GM23338 (cell line): ENCODE measurements around the gene ALDH7A1. TPM values are rescaled to one million over a fixed set of nuclear protein-coding genes. Genes with fewer than 3 reads are reported as not detected.

Experiments
- ATAC-seq: fragments of 200-7000 bp; cut with Tn5 transposase; 3 replicates; pipeline ENCODE4 v1.9.1; 2020
- DNase-seq: peaks from one replicate; pipeline ENCODE4 v3.0.0-alpha.2; 2015; ENCODE audit warnings: low spot score
- H2AFZ ChIP-seq: fragments of 200-600 bp; sonication (generic); 2 replicates; pipeline ENCODE4 v1.8.0; 2016; ENCODE audit warnings: antibody characterized with exemption, mild to moderate bottlenecking, moderate library complexity
- H3F3A ChIP-seq: fragments of 200-600 bp; sonication (generic); replicated peaks from 2 replicates; pipeline ENCODE4 v1.8.0; 2017; ENCODE audit warnings: antibody characterized with exemption, mixed run types, low read depth
- H3K27ac ChIP-seq: fragments of 200-600 bp; sonication (generic); 2 replicates; pipeline ENCODE4 v1.6.1; 2016; ENCODE audit warnings: low read depth
- H3K27me3 ChIP-seq: fragments of 200-600 bp; sonication (generic); 2 replicates; pipeline ENCODE4 v1.8.0; 2016; ENCODE audit warnings: mild to moderate bottlenecking, mixed run types, moderate library complexity; ENCODE audit not compliant: insufficient read depth
- H3K36me3 ChIP-seq: fragments of 200-600 bp; sonication (generic); 2 replicates; pipeline ENCODE4 v1.8.0; 2016; ENCODE audit warnings: mild to moderate bottlenecking; ENCODE audit not compliant: insufficient read depth
- H3K4me1 ChIP-seq: fragments of 200-600 bp; sonication (generic); 2 replicates; pipeline ENCODE4 v1.8.0; 2016; ENCODE audit warnings: mild to moderate bottlenecking, moderate library complexity; ENCODE audit not compliant: insufficient read depth
- H3K4me2 ChIP-seq: fragments of 200-600 bp; sonication (generic); 2 replicates; pipeline ENCODE4 v1.7.1; 2017; ENCODE audit warnings: mixed run types
- H3K4me3 ChIP-seq: fragments of 200-600 bp; sonication (generic); 2 replicates; pipeline ENCODE4 v1.6.1; 2016; ENCODE audit warnings: mixed run types
- H3K79me2 ChIP-seq: fragments of 200-600 bp; sonication (generic); replicated peaks from 2 replicates; pipeline ENCODE4 v1.8.0; 2017; ENCODE audit warnings: mild to moderate bottlenecking; ENCODE audit not compliant: insufficient read depth
- H3K9me2 ChIP-seq: fragments of 200-600 bp; sonication (generic); 2 replicates; pipeline ENCODE4 v1.8.0; 2017; ENCODE audit not compliant: insufficient read depth
- H4K20me1 ChIP-seq: fragments of 200-600 bp; sonication (generic); replicated peaks from 2 replicates; pipeline ENCODE4 v1.8.0; 2017; ENCODE audit warnings: mild to moderate bottlenecking; ENCODE audit not compliant: insufficient read depth
- H3K27ac Mint-ChIP-seq: 2 replicates; pipeline ENCODE4 v1.8.0; 2020; ENCODE audit warnings: inconsistent platforms, mild to moderate bottlenecking, moderate library complexity, mixed read lengths
- H3K27me3 Mint-ChIP-seq: 3 replicates; pipeline ENCODE4 v1.8.0; 2022; ENCODE audit warnings: low read depth, mild to moderate bottlenecking, moderate library complexity, mixed read lengths, inconsistent platforms; ENCODE audit not compliant: insufficient read depth, poor library complexity
- H3K36me3 Mint-ChIP-seq: 3 replicates; pipeline ENCODE4 v1.8.0; 2021; ENCODE audit warnings: low read depth, mild to moderate bottlenecking, inconsistent platforms, moderate library complexity, mixed read lengths
- H3K4me1 Mint-ChIP-seq: 3 replicates; pipeline ENCODE4 v1.8.0; 2020; ENCODE audit warnings: mild to moderate bottlenecking, inconsistent platforms, mixed read lengths
- H3K4me3 Mint-ChIP-seq: 3 replicates; pipeline ENCODE4 v1.8.0; 2021; ENCODE audit warnings: moderate library complexity, mild to moderate bottlenecking, inconsistent platforms, mixed read lengths
- H3K9me3 Mint-ChIP-seq: 3 replicates; pipeline ENCODE4 v1.8.0; 2020; ENCODE audit warnings: moderate library complexity, mild to moderate bottlenecking, inconsistent platforms, mixed read lengths
- ETS1 ChIP-seq: IDR thresholded peaks from 2 replicates; pipeline ENCODE4 v1.6.1; 2016; ENCODE audit warnings: antibody characterized with exemption
- EZH2 ChIP-seq: fragments of 200-600 bp; sonication (generic); IDR thresholded peaks from one replicate; pipeline ENCODE4 v1.8.0; 2017; ENCODE audit warnings: antibody characterized with exemption, mild to moderate bottlenecking, low read depth; ENCODE audit not compliant: unreplicated experiment
- EZH2phosphoT487 ChIP-seq: fragments of 200-600 bp; sonication (generic); IDR thresholded peaks from one replicate; pipeline ENCODE4 v1.8.1; 2018; ENCODE audit warnings: antibody characterized with exemption; ENCODE audit not compliant: unreplicated experiment
- NANOG ChIP-seq: IDR thresholded peaks from 2 replicates; pipeline ENCODE4 v1.6.1; 2016; ENCODE audit warnings: antibody characterized with exemption, borderline replicate concordance
- REST ChIP-seq: IDR thresholded peaks from one replicate; pipeline ENCODE4 v1.6.1; 2018; ENCODE audit warnings: antibody characterized with exemption; ENCODE audit not compliant: unreplicated experiment
- ZNF331 ChIP-seq: fragments of 250-450 bp; sonication (Bioruptor Pico); IDR thresholded peaks from 2 replicates; pipeline ENCODE4 v1.5.0; 2020; ENCODE audit warnings: low read depth, mild to moderate bottlenecking, moderate library complexity
- ZNF462 ChIP-seq: fragments of 250-450 bp; sonication (Bioruptor Pico); IDR thresholded peaks from 2 replicates; pipeline ENCODE4 v1.5.0; 2020; ENCODE audit warnings: mild to moderate bottlenecking, moderate library complexity
- polyA plus RNA-seq: library from polyadenylated mRNA; unstranded; fragments of >200 nt; fragmentation: Nextera tagmentation; extraction: Ambion mirVana; gene quantifications from 2 replicates; pipeline ENCODE4 v1.2.1, GENCODE V29; 2016
- total RNA-seq: library from RNA; depleted of rRNA; stranded (reverse); fragments of >200 nt; shearing (Covaris generic); gene quantifications from 2 replicates; pipeline ENCODE4 v1.2.3, GENCODE V29; 2014

The ALDH7A1 gene
- total and polyA plus RNA-seq, 2 experiments from 2014 or later, result 122 to 198 TPM

- H3K4me1 Mint-ChIP-seq, result peaks cover 23% of the 10 kb centered on the region
- ATAC-seq (no peak), DNase-seq (no peak)
- no peak overlapping the region for H3K4me3 Mint-ChIP-seq
- Histone ChIP-seq H3K27ac (no peak overlapping the region), H3K9me2 (no peaks in the 10 kb centered on the region), H3K79me2 (no peaks in the 10 kb centered on the region), H2AFZ (no peak overlapping the region), H3K4me1 (no peaks in the 10 kb centered on the region), H4K20me1 (no peaks in the 10 kb centered on the region), H3F3A (no peaks in the 10 kb centered on the region), H3K4me2 (no peak overlapping the region), H3K27me3 (no peaks in the 10 kb centered on the region), H3K36me3 (peaks cover 27% of the 10 kb centered on the region), H3K4me3 (no peak overlapping the region)
- peaks cover 43% of the 10 kb centered on the region for H3K36me3 Mint-ChIP-seq
- no peaks in the 10 kb centered on the region for H3K9me3 Mint-ChIP-seq
- no peaks in the 10 kb centered on the region for H3K27me3 Mint-ChIP-seq
- no peak overlapping the region for H3K27ac Mint-ChIP-seq
- TF ChIP-seq EZH2, result no peak
Observed at GRCh38 chr5:126486332-126486731, 108.7 kb downstream of the ALDH7A1 start.

- Histone ChIP-seq H3K79me2 (no peaks in the 10 kb centered on the region), H3K4me3 (no peak overlapping the region), H3K4me2 (no peak overlapping the region), H4K20me1 (no peaks in the 10 kb centered on the region), H3K27ac (no peak overlapping the region), H3K27me3 (no peaks in the 10 kb centered on the region), H3K9me2 (no peaks in the 10 kb centered on the region), H3F3A (no peaks in the 10 kb centered on the region), H2AFZ (no peak overlapping the region), H3K36me3 (peaks cover 32% of the 10 kb centered on the region), H3K4me1 (no peaks in the 10 kb centered on the region)
- Mint-ChIP-seq H3K27ac (no peak overlapping the region), H3K36me3 (peaks cover 44% of the 10 kb centered on the region), H3K4me3 (no peak overlapping the region), H3K4me1 (peaks cover 3% of the 10 kb centered on the region; the same call in 1 of the 3 replicates), H3K9me3 (no peaks in the 10 kb centered on the region), H3K27me3 (no peaks in the 10 kb centered on the region)
- DNase-seq, result no peak
- no peak for TF ChIP-seq NANOG
- TF ChIP-seq EZH2, result no peak
- TF ChIP-seq ETS1, result no peak
- no peak for TF ChIP-seq ZNF462 (CRISPR knock-in tag)
- TF ChIP-seq REST, result no peak
- no peak for TF ChIP-seq EZH2phosphoT487
- TF ChIP-seq ZNF331 (CRISPR knock-in tag), result no peak
- ATAC-seq, result no peak
Observed at GRCh38 chr5:126484253-126484652, 110.8 kb downstream of the ALDH7A1 start.
